ENCODE data around the gene HNF1A. TPM values are rescaled to one million over a fixed set of nuclear protein-coding genes. Genes with fewer than 3 reads are reported as not detected.
A peak's percentile ranks its signal among the peaks of the same experiment; 100 is the strongest.

Gene HNF1A
- polyA plus RNA-seq, 10 donors: 0.05 TPM; not detected in 9

DNA sequence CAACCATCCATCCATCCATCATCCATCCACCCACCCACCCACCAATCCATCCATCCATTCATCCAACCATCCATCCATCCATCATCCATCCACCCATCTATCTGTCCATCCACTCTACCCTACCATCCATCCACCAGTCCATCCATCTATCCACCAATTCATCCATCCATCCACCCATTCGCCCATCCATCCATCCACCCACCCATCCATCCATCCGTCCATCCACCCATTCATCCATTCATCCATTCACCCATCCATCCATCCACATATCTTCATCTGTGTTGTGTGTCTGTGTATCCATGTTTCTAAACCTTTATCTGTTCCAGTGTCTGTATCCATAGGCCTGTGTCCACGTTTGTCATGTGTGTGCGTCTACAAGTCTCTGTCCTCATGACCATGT, 9.9 kb downstream of the HNF1A start:
- no peak for DNase-seq

- DNase-seq: no peak
Measured at GRCh38 chr12:120988658-120989057, 10.3 kb downstream of the HNF1A start.

DNA sequence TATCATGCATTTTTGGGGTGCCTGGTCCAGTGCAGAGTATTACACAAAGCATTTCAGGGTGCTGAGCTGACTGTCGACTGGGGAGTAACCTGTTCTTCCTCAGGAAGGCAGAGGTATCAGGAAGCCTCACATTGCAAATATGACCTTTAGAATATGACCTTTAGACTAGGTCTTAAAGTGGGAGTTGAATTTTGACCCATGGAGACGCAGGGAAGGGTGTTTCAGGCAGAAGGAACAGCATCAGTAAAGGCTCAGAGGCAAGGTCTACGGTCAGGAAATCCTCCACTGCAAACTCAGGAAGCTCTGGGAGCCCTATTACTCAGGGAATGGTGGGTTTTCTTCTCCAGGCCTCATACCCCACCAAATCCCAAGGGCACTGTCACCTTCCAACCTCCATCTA, 11.3 kb downstream of the HNF1A start:
- DNase-seq: no peak

GRCh38 chr12:120990487-120991055, 12.2 kb downstream of the HNF1A start:
- no peak for DNase-seq

DNA sequence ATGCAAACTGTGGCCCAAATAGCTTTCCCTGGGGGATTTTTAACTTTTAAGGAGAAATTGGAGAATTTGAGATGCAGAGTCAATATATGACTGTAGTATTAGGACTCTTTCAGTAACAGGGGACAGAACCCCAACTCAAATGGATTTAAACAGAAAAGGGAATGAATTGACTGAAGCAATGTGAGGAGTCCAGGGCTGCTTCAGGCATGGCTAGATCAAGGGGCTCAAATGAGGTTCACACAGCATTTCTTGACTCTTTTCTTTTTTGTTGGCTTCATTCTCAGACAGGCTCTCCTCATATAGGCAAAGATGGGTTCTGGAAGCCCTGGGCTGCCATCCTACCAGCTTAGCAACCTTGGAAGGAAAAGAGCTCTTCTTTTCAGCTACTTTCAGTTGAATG, 13.6 kb downstream of the HNF1A start:
- no peak for DNase-seq

GRCh38 chr12:120992989-120993388, 14.6 kb downstream of the HNF1A start:
- DNase-seq: no peak

DNA sequence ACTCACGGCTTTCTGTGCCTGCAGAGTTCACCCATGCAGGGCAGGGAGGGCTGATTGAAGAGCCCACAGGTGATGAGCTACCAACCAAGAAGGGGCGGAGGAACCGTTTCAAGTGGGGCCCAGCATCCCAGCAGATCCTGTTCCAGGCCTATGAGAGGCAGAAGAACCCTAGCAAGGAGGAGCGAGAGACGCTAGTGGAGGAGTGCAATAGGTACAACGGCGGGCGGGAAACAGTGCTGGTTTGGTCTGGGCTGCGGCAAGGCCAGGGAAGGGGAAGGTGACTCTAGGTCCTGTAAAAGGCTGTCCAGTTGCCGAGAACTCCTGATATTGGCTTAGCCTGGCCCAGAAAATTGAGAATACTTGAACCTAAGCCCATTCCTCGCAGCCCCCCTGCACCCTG, 15.2 kb downstream of the HNF1A start:
- no peak for DNase-seq

- DNase-seq: no peak
Measured at GRCh38 chr12:120994059-120994458, 15.7 kb downstream of the HNF1A start.

DNA sequence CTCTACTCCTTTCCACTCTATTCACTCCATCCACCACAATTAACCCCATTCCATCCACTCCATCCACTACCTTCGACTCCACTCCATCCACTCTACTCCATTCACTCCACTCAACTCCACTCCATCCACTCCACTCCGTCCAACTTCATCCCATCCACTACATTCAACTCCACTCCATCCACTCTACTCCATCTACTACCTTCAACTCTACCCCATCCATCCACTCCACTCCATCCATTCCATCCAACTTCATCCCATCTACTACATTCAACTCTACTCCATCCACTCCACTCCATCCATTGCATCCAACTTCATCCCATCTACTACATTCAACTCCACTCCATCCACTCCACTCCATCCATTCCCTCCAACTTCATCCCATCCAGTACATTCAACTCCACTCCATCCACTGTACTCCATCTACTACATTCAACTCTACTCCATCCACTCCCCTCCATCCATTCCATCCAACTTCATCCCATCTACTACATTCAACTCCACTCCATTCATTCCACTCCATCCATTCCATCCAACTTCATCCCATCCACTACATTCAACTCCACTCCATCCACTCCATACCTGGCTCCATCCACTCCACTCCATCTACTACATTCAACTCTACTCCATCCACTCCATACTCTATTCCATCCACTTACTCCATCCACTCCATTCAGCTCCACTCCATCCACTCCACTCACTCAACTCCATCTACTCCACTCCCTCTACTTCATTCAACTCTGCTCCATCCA, 16.4 kb downstream of the HNF1A start:
- no peak for DNase-seq

DNA sequence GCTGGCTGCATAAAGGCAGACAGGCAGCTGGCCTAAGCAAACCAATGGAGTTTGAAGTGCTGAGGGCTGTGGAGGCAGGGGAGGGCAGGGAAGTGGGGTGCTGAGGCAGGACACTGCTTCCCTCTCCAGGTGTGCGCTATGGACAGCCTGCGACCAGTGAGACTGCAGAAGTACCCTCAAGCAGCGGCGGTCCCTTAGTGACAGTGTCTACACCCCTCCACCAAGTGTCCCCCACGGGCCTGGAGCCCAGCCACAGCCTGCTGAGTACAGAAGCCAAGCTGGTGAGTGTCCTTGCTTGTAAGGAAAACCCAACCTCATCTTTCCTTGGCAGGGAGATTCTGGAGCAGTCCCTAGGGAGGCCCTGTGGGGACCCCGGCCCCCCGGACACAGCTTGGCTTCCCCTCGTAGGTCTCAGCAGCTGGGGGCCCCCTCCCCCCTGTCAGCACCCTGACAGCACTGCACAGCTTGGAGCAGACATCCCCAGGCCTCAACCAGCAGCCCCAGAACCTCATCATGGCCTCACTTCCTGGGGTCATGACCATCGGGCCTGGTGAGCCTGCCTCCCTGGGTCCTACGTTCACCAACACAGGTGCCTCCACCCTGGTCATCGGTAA, 17.9 kb downstream of the HNF1A start:
- DNase-seq: no peak

DNA sequence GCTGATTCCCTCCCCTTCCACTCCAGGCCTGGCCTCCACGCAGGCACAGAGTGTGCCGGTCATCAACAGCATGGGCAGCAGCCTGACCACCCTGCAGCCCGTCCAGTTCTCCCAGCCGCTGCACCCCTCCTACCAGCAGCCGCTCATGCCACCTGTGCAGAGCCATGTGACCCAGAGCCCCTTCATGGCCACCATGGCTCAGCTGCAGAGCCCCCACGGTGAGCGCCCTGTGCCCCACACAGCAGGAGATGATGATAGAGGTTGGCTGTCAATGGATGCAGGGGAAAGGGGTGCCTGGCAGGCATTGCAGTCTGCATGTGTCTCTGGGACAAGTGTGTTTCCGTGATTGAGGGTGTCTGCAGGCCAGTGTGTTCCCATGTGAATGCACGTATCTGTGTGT, 19.1 kb downstream of the HNF1A start:
- no peak for DNase-seq

GRCh38 chr12:120998435-120998834, 20.1 kb downstream of the HNF1A start:
- DNase-seq: no peak

DNA sequence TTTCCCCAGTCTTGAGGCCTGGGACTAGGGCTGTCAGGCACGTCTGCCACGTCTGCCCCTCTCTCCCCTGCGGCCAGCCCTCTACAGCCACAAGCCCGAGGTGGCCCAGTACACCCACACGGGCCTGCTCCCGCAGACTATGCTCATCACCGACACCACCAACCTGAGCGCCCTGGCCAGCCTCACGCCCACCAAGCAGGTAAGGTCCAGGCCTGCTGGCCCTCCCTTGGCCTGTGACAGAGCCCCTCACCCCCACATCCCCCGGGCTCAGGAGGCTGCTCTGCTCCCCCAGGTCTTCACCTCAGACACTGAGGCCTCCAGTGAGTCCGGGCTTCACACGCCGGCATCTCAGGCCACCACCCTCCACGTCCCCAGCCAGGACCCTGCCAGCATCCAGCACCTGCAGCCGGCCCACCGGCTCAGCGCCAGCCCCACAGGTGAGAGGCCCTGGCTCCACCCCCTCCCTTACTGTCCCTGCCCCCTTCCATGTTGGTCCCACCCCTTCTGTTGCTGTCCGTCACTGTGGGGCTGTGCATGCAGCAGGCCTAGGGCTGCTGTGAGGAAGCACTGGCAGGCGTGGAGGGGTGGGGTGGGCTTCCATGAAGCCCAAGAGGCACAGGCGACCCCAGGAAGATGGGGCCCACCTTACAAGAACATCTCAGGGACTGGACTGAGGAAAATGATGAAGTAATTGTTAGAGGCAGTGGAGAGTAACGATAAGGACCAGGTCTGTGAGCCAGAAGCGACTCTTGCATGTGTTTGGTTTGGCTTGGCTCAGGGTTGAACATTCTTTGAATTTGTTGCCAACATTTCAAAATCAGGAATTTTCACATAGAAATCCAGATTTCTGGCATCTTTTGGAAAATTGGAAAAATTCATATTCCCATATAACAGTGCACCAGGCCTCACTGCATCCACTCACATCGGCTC, 21.1 kb downstream of the HNF1A start:
- DNase-seq: peak in 1 of 3 donors; percentile 18

DNA sequence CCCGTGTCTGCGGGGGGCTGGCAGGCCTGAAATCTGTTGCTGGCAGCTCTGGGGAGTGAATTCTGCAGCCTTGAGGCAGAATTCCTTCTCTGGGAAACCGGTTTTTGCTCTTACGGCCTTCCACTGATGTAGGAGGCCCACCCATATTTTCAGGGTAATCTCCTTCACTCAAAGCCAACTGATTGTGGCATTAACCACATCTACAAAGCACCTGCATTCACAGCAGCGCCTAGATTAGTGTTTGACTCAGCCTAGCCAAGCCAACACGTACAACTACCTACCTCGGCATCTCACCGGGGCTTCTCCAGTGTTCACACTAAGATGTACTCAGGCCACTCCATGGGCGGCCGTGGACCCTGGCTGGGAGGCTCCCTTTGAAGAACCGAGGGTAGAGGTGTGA, 22.2 kb downstream of the HNF1A start:
- no peak for DNase-seq

DNA sequence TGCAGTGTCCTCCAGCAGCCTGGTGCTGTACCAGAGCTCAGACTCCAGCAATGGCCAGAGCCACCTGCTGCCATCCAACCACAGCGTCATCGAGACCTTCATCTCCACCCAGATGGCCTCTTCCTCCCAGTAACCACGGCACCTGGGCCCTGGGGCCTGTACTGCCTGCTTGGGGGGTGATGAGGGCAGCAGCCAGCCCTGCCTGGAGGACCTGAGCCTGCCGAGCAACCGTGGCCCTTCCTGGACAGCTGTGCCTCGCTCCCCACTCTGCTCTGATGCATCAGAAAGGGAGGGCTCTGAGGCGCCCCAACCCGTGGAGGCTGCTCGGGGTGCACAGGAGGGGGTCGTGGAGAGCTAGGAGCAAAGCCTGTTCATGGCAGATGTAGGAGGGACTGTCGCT, 22.7 kb downstream of the HNF1A start:
- no peak for DNase-seq

DNA sequence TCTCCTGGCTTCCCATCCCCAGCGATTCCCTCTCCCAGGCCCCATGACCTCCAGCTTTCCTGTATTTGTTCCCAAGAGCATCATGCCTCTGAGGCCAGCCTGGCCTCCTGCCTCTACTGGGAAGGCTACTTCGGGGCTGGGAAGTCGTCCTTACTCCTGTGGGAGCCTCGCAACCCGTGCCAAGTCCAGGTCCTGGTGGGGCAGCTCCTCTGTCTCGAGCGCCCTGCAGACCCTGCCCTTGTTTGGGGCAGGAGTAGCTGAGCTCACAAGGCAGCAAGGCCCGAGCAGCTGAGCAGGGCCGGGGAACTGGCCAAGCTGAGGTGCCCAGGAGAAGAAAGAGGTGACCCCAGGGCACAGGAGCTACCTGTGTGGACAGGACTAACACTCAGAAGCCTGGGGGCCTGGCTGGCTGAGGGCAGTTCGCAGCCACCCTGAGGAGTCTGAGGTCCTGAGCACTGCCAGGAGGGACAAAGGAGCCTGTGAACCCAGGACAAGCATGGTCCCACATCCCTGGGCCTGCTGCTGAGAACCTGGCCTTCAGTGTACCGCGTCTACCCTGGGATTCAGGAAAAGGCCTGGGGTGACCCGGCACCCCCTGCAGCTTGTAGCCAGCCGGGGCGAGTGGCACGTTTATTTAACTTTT, 23.6 kb downstream of the HNF1A start:
- DNase-seq: no peak

GRCh38 chr12:121003650-121004049, 25.3 kb downstream of the HNF1A start:
- DNase-seq: no peak

GRCh38 chr12:121004253-121004815, 26.0 kb downstream of the HNF1A start:
- no peak for DNase-seq

DNA sequence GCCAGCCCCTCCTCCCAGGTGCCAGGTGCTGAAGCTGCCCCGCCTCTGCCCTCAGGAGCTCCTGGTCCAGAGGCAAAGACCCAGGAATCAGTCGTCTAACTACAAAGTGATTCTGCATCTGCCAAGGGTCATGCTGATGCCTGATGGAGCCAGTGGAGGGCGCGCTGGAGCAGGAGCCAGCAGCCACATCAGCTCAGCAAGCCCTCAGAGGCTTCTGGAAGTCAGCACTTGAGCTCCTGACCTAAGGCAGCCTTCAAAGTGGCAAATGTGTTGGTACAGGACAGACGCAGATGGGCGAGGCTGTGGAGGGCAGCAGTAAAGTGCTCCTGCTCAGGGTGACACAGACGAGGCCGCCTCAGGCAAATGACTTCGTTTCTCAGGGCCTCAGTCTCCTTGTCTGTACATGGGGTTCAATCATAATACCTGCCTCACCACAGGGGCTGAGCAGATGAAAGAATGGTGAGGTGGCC, 27.0 kb downstream of the HNF1A start:
- no peak for DNase-seq

GRCh38 chr12:121008347-121009098, 30.2 kb downstream of the HNF1A start:
- DNase-seq: no peak

DNA sequence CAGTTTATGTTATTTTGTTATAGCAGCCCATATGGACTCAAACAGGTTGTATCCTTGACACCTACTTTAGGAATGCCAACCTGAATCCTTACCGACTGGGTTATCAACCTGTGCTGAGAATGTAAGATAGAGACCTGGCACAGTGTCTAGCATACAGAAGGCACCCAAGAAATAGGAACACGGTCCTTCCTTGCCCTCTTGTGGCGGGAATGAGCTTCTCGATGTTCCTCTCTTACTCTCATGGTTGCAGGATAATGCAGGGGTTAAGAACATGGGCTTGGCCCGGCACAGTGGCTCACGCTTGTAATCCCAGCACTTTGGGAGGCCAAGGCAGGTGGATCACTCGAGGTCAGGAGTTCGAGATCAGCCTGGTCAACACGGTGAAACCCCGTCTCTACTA, 31.4 kb downstream of the HNF1A start:
- DNase-seq: no peak
